IMR-90 (cell line): ENCODE measurements around the gene FTO. TPM values are rescaled to one million over a fixed set of nuclear protein-coding genes. Genes with fewer than 3 reads are reported as not detected.

Experiments used
- ATAC-seq: fragments of 200-7000 bp; cut with Tn5 transposase; 2 replicates; pipeline ENCODE4 v1.9.1; 2020; ENCODE audit warnings: low read depth, mild to moderate bottlenecking, moderate library complexity
- BruUV-seq: library from RNA; stranded (reverse); fragments of 400-500 nt; replicated peaks from 2 replicates; lab custom pipeline; 2021; lab: Mats Ljungman, UMichigan
- CTCF ChIA-PET: fragments of 300-600 bp; formaldehyde crosslinking; extraction: SDS; loops from one replicate; lab custom pipeline; 2021; ENCODE audit warnings: antibody characterized with exemption; lab: Yijun Ruan, JAX
- POLR2A ChIA-PET: fragments of 300-600 bp; sonication (Branson Sonifier 250); formaldehyde crosslinking; loops from one replicate; lab custom pipeline; 2022; ENCODE audit warnings: antibody characterized with exemption; ENCODE audit not compliant: unreplicated experiment; lab: Charles Lee
- DNase-seq: peaks from one replicate; pipeline ENCODE4 v3.0.0; 2013
- H2AFZ ChIP-seq: replicated peaks from 2 replicates; pipeline ENCODE3; 2013; ENCODE audit warnings: low read length, mild to moderate bottlenecking; ENCODE audit not compliant: poor library complexity
- H2AK5ac ChIP-seq: 2 replicates; pipeline ENCODE4 v1.6.1; 2013; ENCODE audit warnings: low read depth, low read length, inconsistent platforms
- H2AK9ac ChIP-seq: replicated peaks from 2 replicates; pipeline ENCODE3; 2013; ENCODE audit warnings: mild to moderate bottlenecking, low read depth, low read length, moderate library complexity; ENCODE audit not compliant: poor library complexity
- H2BK120ac ChIP-seq: 2 replicates; pipeline ENCODE4 v1.6.1; 2013; ENCODE audit warnings: low read depth, low read length, inconsistent platforms
- H2BK15ac ChIP-seq: 3 replicates; pipeline ENCODE4 v1.6.1; 2013; ENCODE audit warnings: low read depth, low read length, inconsistent platforms
- H2BK20ac ChIP-seq: 2 replicates; pipeline ENCODE4 v1.6.1; 2013; ENCODE audit warnings: low read depth, mild to moderate bottlenecking, inconsistent platforms, low read length, moderate library complexity
- H2BK5ac ChIP-seq: 2 replicates; pipeline ENCODE4 v1.6.1; 2013; ENCODE audit warnings: mild to moderate bottlenecking, low read depth, low read length, inconsistent platforms; ENCODE audit not compliant: poor library complexity, severe bottlenecking
- H3K14ac ChIP-seq: replicated peaks from 2 replicates; pipeline ENCODE4 v1.6.1; 2013; ENCODE audit warnings: low read depth, low read length, inconsistent platforms
- H3K18ac ChIP-seq: 2 replicates; pipeline ENCODE4 v1.6.1; 2013; ENCODE audit warnings: low read depth, low read length, control low read depth
- H3K23ac ChIP-seq: 2 replicates; pipeline ENCODE4 v1.6.1; 2013; ENCODE audit warnings: low read depth, low read length, inconsistent platforms
- H3K27ac ChIP-seq: 2 replicates; pipeline ENCODE4 v1.5.1; 2013; ENCODE audit warnings: mild to moderate bottlenecking, control low read depth, low read length; ENCODE audit not compliant: insufficient read depth
- H3K27me3 ChIP-seq: 2 replicates; pipeline ENCODE4 v1.6.1; 2013; ENCODE audit warnings: low read length; ENCODE audit not compliant: control insufficient read depth, insufficient read depth
- H3K36me3 ChIP-seq: 2 replicates; pipeline ENCODE4 v1.6.1; 2013; ENCODE audit warnings: low read length, mixed read lengths; ENCODE audit not compliant: control insufficient read depth, insufficient read depth
- H3K4ac ChIP-seq: 2 replicates; pipeline ENCODE4 v1.6.1; 2013; ENCODE audit warnings: low read depth, low read length, inconsistent platforms
- H3K4me1 ChIP-seq: 2 replicates; pipeline ENCODE4 v1.6.1; 2013; ENCODE audit warnings: low read length, mixed read lengths; ENCODE audit not compliant: control insufficient read depth, insufficient read depth
- H3K4me2 ChIP-seq: 2 replicates; pipeline ENCODE4 v1.6.1; 2013; ENCODE audit warnings: low read depth, mild to moderate bottlenecking, control low read depth, low read length, moderate library complexity
- H3K4me3 ChIP-seq: 2 replicates; pipeline ENCODE4 v1.5.1; 2013; ENCODE audit warnings: low read depth, mild to moderate bottlenecking, control low read depth, low read length, moderate library complexity; ENCODE audit not compliant: insufficient read depth
- H3K56ac ChIP-seq: 2 replicates; pipeline ENCODE4 v1.6.1; 2013; ENCODE audit warnings: low read length, inconsistent platforms; ENCODE audit not compliant: insufficient read depth; ENCODE audit errors: extremely low read depth
- H3K79me1 ChIP-seq, 2 experiments: 2 replicates each; pipeline ENCODE4 v1.6.1; 2013; ENCODE audit warnings: low read length in 2 of 2, inconsistent platforms in 1 of 2, low read depth in 1 of 2
- H3K9ac ChIP-seq: 2 replicates; pipeline ENCODE4 v1.6.1; 2013; ENCODE audit warnings: low read depth, low read length, control low read depth
- H3K9me1 ChIP-seq: 2 replicates; pipeline ENCODE4 v1.6.1; 2013; ENCODE audit warnings: low read length, inconsistent platforms; ENCODE audit not compliant: insufficient read depth
- H3K9me3 ChIP-seq: 2 replicates; pipeline ENCODE4 v1.6.1; 2013; ENCODE audit warnings: low read length; ENCODE audit not compliant: control insufficient read depth, insufficient read depth
- H4K20me1 ChIP-seq: 2 replicates; pipeline ENCODE4 v1.6.1; 2013; ENCODE audit warnings: low read length, inconsistent platforms; ENCODE audit not compliant: insufficient read depth
- H4K5ac ChIP-seq: 2 replicates; pipeline ENCODE4 v1.6.1; 2013; ENCODE audit warnings: mild to moderate bottlenecking, low read depth, low read length, control low read depth
- H4K8ac ChIP-seq, 2 experiments: 2 replicates each; pipeline ENCODE4 v1.6.1; 2013; ENCODE audit warnings: low read depth in 2 of 2, low read length in 2 of 2, control low read depth in 1 of 2, inconsistent platforms in 1 of 2
- H4K91ac ChIP-seq: 2 replicates; pipeline ENCODE4 v1.6.1; 2013; ENCODE audit warnings: low read depth, low read length, inconsistent platforms; ENCODE audit not compliant: insufficient read depth
- CTCF ChIP-seq: conservative IDR thresholded peaks from 2 replicates; pipeline ENCODE4 v1.5.1; 2012; ENCODE audit warnings: mild to moderate bottlenecking, low read depth, low read length, improper control_type of control experiment
- ELK1 ChIP-seq: fragments of 150-350 bp; IDR thresholded peaks from 2 replicates; pipeline ENCODE4 v1.6.1; 2016; ENCODE audit warnings: low read depth, mild to moderate bottlenecking, low read length, moderate library complexity, borderline replicate concordance
- MAZ ChIP-seq: IDR thresholded peaks from 2 replicates; pipeline ENCODE4 v1.6.1; 2012; ENCODE audit warnings: low read depth, mild to moderate bottlenecking, low read length, improper control_type of control experiment, moderate library complexity, borderline replicate concordance
- WGBS, 2 experiments: methylation state at CpG; one replicate each; pipeline versions ENCODE4 v1.1.5 to v1.1.7; 2013; ENCODE audit warnings: missing lambda C conversion rate in 2 of 2; ENCODE audit not compliant: insufficient read length in 1 of 2; ENCODE audit errors: extremely low coverage in 2 of 2; 5-methylcytosine and 5-hydroxymethylcytosine counted together
- dilution Hi-C: fragments of 300-500 bp; cut with HindIII; formaldehyde crosslinking; loops from one replicate; pipeline ENCODE4 v1.14.3; 2018; ENCODE audit warnings: low sequenced_read_pairs; ENCODE audit not compliant: unreplicated experiment
- in situ Hi-C: fragments of 300-500 bp; cut with MboI; formaldehyde crosslinking; loops from 3 replicates; pipeline ENCODE4 v1.14.3; 2019; ENCODE audit warnings: low sequenced_read_pairs, inconsistent platforms, mixed read lengths
- intact Hi-C: fragments of 100-400 bp; cut with micrococcal nuclease; formaldehyde crosslinking; loops from 2 replicates; pipeline ENCODE4 v1.10.0; 2022
- polyA plus RNA-seq, 3 experiments: library from polyadenylated mRNA; depleted of rRNA; stranded (reverse); fragments of >200 nt; gene quantifications; 2 replicates each; pipeline ENCODE4 v1.2.3, GENCODE V29; 2012; ENCODE audit warnings: low replicate concordance in 1 of 3
- total RNA-seq: library from RNA; depleted of rRNA; stranded (reverse); fragments of >200 nt; gene quantifications from 2 replicates; pipeline ENCODE4 v1.2.3, GENCODE V29; 2012

The FTO gene
- total and polyA plus RNA-seq, 2 of the 4 experiments (the other 2 are of a cell fraction) = 70.3 to 132 TPM

- in situ Hi-C loops = no loop called here
- ATAC-seq = no peak
- no peaks in the 10 kb centered on the region for H3K27me3 ChIP-seq
- no peak for TF ChIP-seq CTCF
- TF ChIP-seq ELK1 = no peak
- no peak for TF ChIP-seq MAZ
- H3K14ac ChIP-seq = no peak overlapping the region
- DNase-seq = no peak
- H2AFZ ChIP-seq = no peak overlapping the region
- BruUV-seq = no TSS peak
- H2BK120ac ChIP-seq = no peak overlapping the region
- CTCF ChIA-PET = interaction anchor here (0.6 kb wide), 1 partner anchor 497 kb away, joined by 3 read pairs; no protein-coding TSS in a partner anchor
- peaks cover 5% of the 10 kb centered on the region; the same call in 1 of the 2 replicates for H3K36me3 ChIP-seq
- dilution Hi-C loops = no loop called here
- no peak overlapping the region for H2BK15ac ChIP-seq
- no peaks in the 10 kb centered on the region for H3K4me1 ChIP-seq
- H3K4me2 ChIP-seq = no peak overlapping the region
- POLR2A ChIA-PET = no interaction called here
- H3K79me1 ChIP-seq = no peaks in the 10 kb centered on the region; a peak in 1 of 4 replicates
- H3K18ac ChIP-seq = no peak overlapping the region
- no peak overlapping the region for H4K91ac ChIP-seq
- H3K4ac ChIP-seq = no peak overlapping the region
- no peak overlapping the region for H2AK9ac ChIP-seq
- intact Hi-C loops = no loop called here
- peaks cover 3% of the 10 kb centered on the region; the same call in 1 of the 2 replicates for H3K9me1 ChIP-seq
- no peaks in the 10 kb centered on the region for H4K20me1 ChIP-seq
- no peak overlapping the region for H2BK20ac ChIP-seq
- no peaks in the 10 kb centered on the region for H3K9me3 ChIP-seq
- no peak overlapping the region for H3K23ac ChIP-seq
- no peak overlapping the region for H3K56ac ChIP-seq
- no peak overlapping the region for H4K8ac ChIP-seq
- no CpG with 5 or more reads among the region's 3 CpGs for WGBS, 2 experiments
- no peak overlapping the region for H3K4me3 ChIP-seq
- no peak overlapping the region for H4K5ac ChIP-seq
- H2AK5ac ChIP-seq = no peak overlapping the region
- H3K9ac ChIP-seq = no peak overlapping the region
- H3K27ac ChIP-seq = no peak overlapping the region
- H2BK5ac ChIP-seq = no peak overlapping the region
Measured at GRCh38 chr16:53933407-53933806, 229.5 kb downstream of the FTO start.
